Panc1 (cell line): ENCODE measurements around the gene PRDM2. TPM values are rescaled to one million over a fixed set of nuclear protein-coding genes. Genes with fewer than 3 reads are reported as not detected.
A peak's percentile ranks its signal among the peaks of the same experiment; 100 is the strongest.

Experiments
- ATAC-seq: fragments of 200-7000 bp; cut with Tn5 transposase; 2 replicates; pipeline ENCODE4 v1.9.1; 2020; ENCODE audit warnings: mild to moderate bottlenecking, moderate library complexity
- BruUV-seq: library from RNA; stranded (reverse); fragments of 400-500 nt; replicated peaks from 2 replicates; lab custom pipeline; 2021; lab: Mats Ljungman, UMichigan
- CTCF ChIA-PET: fragments of 300-600 bp; sonication (Branson Sonifier 250); formaldehyde crosslinking; loops from one replicate; lab custom pipeline; 2022; ENCODE audit warnings: antibody characterized with exemption; lab: Charles Lee
- POLR2A ChIA-PET: fragments of 300-600 bp; sonication (Branson Sonifier 250); formaldehyde crosslinking; loops from one replicate; lab custom pipeline; 2022; ENCODE audit warnings: antibody characterized with exemption; lab: Charles Lee
- DNase-seq: peaks from one replicate; pipeline ENCODE4 v3.0.0-alpha.2; 2010; ENCODE audit warnings: low read depth, low spot score
- H3K27ac ChIP-seq: 2 replicates; pipeline ENCODE4 v1.5.1; 2011; ENCODE audit warnings: mild to moderate bottlenecking, low read length, inconsistent platforms
- H3K27me3 ChIP-seq: fragments of 200-500 bp; sonication (Bioruptor generic); 2 replicates; pipeline ENCODE4 v1.6.0; 2014; ENCODE audit warnings: low read length, inconsistent platforms; ENCODE audit not compliant: control insufficient read depth, insufficient read depth
- H3K36me3 ChIP-seq: fragments of 200-500 bp; sonication (Bioruptor generic); 2 replicates; pipeline ENCODE4 v1.5.1; 2014; ENCODE audit warnings: inconsistent platforms, mild to moderate bottlenecking, low read length, moderate library complexity; ENCODE audit not compliant: control insufficient read depth, insufficient read depth
- H3K4me1 ChIP-seq: 2 replicates; pipeline ENCODE4 v1.5.1; 2011; ENCODE audit warnings: inconsistent platforms, mild to moderate bottlenecking, low read length, moderate library complexity; ENCODE audit not compliant: control insufficient read depth, insufficient read depth
- H3K4me3 ChIP-seq, 2 experiments: 2 replicates each; pipeline ENCODE4 v1.5.1; 2011 to 2012; ENCODE audit warnings: low read depth in 2 of 2, low read length in 2 of 2, mild to moderate bottlenecking in 2 of 2, inconsistent platforms in 1 of 2, moderate library complexity in 1 of 2
- H3K9me3 ChIP-seq: fragments of 200-500 bp; sonication (Bioruptor generic); 2 replicates; pipeline ENCODE4 v1.5.1; 2014; ENCODE audit warnings: low read depth, mild to moderate bottlenecking, inconsistent platforms, low read length, moderate library complexity; ENCODE audit not compliant: control insufficient read depth, insufficient read depth
- CTCF ChIP-seq: fragments of 450-650 bp; IDR thresholded peaks from 2 replicates; pipeline ENCODE4 v1.5.1; 2017; ENCODE audit warnings: mild to moderate bottlenecking
- POLR2AphosphoS5 ChIP-seq: IDR thresholded peaks from 2 replicates; pipeline ENCODE4 v1.6.1; 2012; ENCODE audit warnings: mild to moderate bottlenecking, low read depth, low read length, moderate library complexity
- REST ChIP-seq, 2 experiments: IDR thresholded peaks; 2 replicates each; pipeline ENCODE4 v1.6.1; 2011 to 2012; ENCODE audit warnings: low read depth in 2 of 2, control low read depth in 1 of 2, low read length in 1 of 2, mild to moderate bottlenecking in 1 of 2, moderate library complexity in 1 of 2; ENCODE audit not compliant: insufficient read depth in 1 of 2
- SIN3A ChIP-seq: IDR thresholded peaks from 2 replicates; pipeline ENCODE4 v1.6.1; 2012; ENCODE audit warnings: low read depth, mild to moderate bottlenecking, low read length, moderate library complexity, borderline replicate concordance; ENCODE audit not compliant: insufficient read depth
- TCF7L2 ChIP-seq: IDR thresholded peaks from 2 replicates; pipeline ENCODE4 v1.6.1; 2011; ENCODE audit warnings: mild to moderate bottlenecking, low read depth, low read length, inconsistent platforms
- in situ Hi-C: cut with HindIII; loops from 2 replicates; pipeline ENCODE4 v1.10.0; 2016; ENCODE audit warnings: low sequenced_read_pairs, low pct_unique_long_range_greater_than_20kb
- intact Hi-C: fragments of 100-400 bp; cut with micrococcal nuclease; formaldehyde crosslinking; loops from one replicate; pipeline ENCODE4 v1.10.0; 2022; ENCODE audit not compliant: unreplicated experiment
- total RNA-seq: library from RNA; stranded (reverse); gene quantifications from one replicate; pipeline ENCODE4 v1.2.1, GENCODE V29; 2021; ENCODE audit not compliant: unreplicated experiment

The PRDM2 gene
- total RNA-seq, 1 experiment from 2014 or later, result 40.3 TPM

- in situ Hi-C loops (no loop called here), intact Hi-C loops (loop anchor here (10.0 kb wide), 1 partner anchor 140 kb away; no protein-coding TSS in a partner anchor)
- no peak for TF ChIP-seq REST (IDR thresholded peaks at IDR 0.05; ENCODE audit: insufficient read depth in 1 of 2, low read depth in 2 of 2, low read length in 1 of 2)
- no peak for TF ChIP-seq SIN3A
- TF ChIP-seq TCF7L2, result no peak
- ATAC-seq, result no peak
- Histone ChIP-seq H3K9me3 (no peaks in the 10 kb centered on the region), H3K4me1 (no peaks in the 10 kb centered on the region), H3K4me3 (no peak overlapping the region), H3K27me3 (no peaks in the 10 kb centered on the region), H3K27ac (no peak overlapping the region), H3K36me3 (no peaks in the 10 kb centered on the region)
- CTCF ChIA-PET, result interaction anchor here (0.7 kb wide), 1 partner anchor 249 kb away, joined by 3 read pairs; no protein-coding TSS in a partner anchor
- BruUV-seq, result no TSS peak
- POLR2A ChIA-PET, result no interaction called here
- DNase-seq, result no peak
Observed at GRCh38 chr1:13664451-13664850, 35.5 kb upstream of the PRDM2 start.

DNA sequence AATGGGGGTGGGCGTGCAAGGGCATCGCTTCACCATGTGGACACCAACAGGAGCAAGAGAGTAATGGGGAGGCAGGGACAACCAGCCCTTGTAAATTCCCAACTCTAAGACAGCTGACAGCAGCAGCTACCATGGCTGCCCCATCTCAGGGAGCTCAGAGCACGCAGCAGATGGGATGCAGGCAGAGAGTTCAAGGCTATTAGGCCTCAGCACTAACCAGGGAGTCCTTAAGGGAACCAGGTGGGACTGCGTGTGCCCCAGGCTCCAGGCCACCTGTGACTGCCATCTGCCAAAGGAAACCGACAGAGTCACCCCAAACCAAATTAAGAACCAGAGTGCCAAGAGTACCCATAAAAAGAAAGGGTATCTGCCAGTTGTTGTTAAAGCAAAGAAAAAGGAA is 33.7 kb upstream of the PRDM2 start:
- no TSS peak for BruUV-seq
- no peak overlapping the region for H3K27ac ChIP-seq
- H3K4me1 ChIP-seq, result no peaks in the 10 kb centered on the region
- no peaks in the 10 kb centered on the region for H3K36me3 ChIP-seq
- intact Hi-C loops (loop anchor here (5.0 to 10.0 kb wide), 3 partner anchors 61 to 296 kb away; no protein-coding TSS in a partner anchor), in situ Hi-C loops (no loop called here)
- ChIA-PET POLR2A (no interaction called here), CTCF (interaction anchor here (0.6 kb wide), 1 partner anchor 290 kb away, joined by 3 read pairs; no protein-coding TSS in a partner anchor)
- no peaks in the 10 kb centered on the region for H3K27me3 ChIP-seq
- TF ChIP-seq CTCF, result no peak
- TF ChIP-seq TCF7L2, result no peak
- no peak for TF ChIP-seq REST (IDR thresholded peaks at IDR 0.05; ENCODE audit: insufficient read depth in 1 of 2, low read depth in 2 of 2, low read length in 1 of 2)
- TF ChIP-seq SIN3A, result no peak
- TF ChIP-seq POLR2AphosphoS5, result no peak
- H3K9me3 ChIP-seq, result no peaks in the 10 kb centered on the region
- H3K4me3 ChIP-seq, result no peak overlapping the region
- ATAC-seq, result peak; percentile 55
- DNase-seq, result no peak
